HG02759 (cell line): ENCODE data around the gene VTI1A.
"Not testable (repeated sequence)": the region's sequence is repeated elsewhere in the genome, so short reads cannot be mapped to it uniquely, and the experiment has no call there.

Experiments used
- ATAC-seq: cut with Tn5 transposase; IDR thresholded peaks from one replicate; pipeline ENCODE4 v1.9.1; 2021; ENCODE audit warnings: mild to moderate bottlenecking, moderate library complexity; ENCODE audit not compliant: unreplicated experiment

The VTI1A gene

DNA sequence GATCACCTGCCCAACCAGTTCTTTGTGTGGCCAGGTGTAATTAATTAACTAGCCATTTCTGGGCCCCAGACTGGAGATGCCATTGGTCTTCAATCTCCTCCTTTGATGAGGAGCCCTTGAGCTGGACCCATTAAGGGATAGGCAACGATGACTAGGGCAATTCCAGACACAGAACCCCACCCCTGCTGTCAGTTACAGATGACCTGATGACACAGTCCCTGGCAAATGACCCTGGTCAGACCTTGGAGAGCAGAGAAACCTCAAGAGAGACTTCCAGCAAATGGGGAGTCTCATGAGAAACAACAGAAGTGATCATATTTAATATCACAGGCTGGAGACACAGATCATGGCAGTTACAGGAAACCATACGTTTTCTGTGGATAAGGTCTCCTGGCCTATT, 401.2 kb downstream of the VTI1A start:
- no peak for ATAC-seq

DNA sequence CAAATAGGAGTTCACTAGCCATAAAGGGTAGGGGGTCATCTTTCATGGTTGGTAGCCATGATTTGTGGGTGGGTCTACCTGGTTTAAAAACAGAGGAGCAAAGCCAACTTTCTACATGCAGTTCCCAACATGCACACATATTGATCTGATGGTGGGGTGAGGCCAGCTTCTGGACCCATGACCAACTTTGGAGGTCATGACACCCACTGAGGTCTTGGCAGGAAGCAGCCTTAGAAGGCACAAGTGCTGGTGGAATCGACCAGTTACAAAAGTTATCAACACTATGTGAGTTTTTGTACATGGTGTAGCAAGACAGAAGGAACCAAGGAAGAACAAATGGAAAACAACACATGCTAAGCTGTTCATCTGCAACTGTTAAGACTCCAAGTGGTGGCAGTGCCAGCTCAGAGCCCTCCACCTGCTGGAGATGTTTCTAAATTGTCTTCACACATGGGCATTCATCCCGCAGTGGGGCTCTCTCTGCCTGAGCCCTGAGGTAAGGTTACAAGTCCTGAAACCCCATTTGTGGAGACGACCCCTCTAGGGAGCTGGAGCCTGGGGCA, 401.9 kb downstream of the VTI1A start:
- ATAC-seq: no peak

GRCh38 chr10:112849546-112849945, 402.5 kb downstream of the VTI1A start:
- no peak for ATAC-seq

DNA sequence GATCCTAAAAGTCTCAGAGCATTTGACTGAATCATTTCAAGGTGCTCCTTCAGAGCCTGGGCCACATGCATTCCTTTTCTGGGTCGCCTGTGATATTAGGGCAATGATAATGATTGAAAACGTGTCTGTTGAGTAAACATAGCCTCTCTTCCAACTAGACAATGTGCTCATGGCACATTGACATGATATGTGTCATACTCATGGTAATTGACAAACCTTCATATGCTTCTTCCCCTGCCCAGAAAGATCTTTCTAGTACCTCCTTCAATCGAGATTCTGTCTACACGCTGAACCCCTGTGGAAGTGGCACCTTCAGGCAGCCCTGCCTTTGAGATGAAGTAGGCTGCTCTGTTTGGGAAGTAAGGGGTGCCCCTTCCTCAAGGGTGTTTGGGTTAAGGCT, 404.2 kb downstream of the VTI1A start:
- ATAC-seq: no peak

- ATAC-seq: no peak
These were observed 404.7 kb downstream of the VTI1A start for GRCh38 chr10:112851588-112852211.

GRCh38 chr10:112852306-112852705, 405.3 kb downstream of the VTI1A start:
- ATAC-seq: no peak

DNA sequence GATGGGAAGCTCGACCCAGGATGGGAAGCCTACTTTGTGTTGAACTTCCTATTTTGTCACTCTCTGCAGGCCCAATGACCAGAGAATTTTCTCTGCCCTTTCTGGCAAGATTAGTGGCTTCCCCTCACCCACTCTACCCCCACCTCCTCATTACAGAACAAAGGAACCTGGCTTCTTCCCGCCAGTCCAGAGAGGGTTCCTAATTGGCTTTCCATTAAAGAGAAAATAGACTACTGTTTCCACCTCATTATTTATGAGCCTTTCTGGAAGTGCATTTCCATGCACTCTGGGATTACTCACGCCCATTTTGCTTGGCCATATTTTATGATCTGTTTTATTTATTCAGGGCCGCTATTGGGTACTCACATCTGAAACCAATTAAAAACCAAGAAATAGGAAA, 408.1 kb downstream of the VTI1A start:
- no peak for ATAC-seq

GRCh38 chr10:112857493-112857892, 410.5 kb downstream of the VTI1A start:
- ATAC-seq: no peak

DNA sequence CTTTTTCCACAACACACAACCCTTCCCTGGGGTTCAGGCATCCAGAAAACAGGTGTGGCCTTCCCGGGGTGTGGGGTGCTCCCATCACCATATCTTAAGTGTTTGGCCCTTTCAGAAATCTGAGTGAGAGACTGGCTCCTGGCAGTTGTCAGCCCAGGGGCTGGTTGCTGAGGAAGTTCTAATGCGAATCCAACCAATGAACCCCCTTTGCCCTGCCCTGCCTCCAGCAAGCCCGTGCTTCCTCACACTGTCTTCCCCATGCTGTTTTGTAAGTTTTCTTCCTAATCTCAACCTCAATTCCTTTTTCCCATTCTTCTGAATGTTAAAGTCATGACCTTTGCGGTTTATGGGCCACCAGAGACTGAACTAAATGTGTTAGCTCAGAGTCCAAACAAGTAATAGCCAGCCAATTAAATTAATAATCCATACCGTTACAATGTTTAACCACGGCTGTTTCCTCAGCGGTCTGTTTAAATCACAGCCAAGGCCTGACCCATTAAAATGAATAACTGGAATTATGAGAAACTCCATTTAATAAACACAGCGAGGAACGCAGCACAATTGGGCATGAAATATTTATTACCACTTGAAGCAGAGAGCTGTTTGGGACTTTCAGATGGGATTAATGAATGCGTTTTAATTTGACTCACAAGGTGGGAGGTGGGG, 412.1 kb downstream of the VTI1A start:
- ATAC-seq: no peak

DNA sequence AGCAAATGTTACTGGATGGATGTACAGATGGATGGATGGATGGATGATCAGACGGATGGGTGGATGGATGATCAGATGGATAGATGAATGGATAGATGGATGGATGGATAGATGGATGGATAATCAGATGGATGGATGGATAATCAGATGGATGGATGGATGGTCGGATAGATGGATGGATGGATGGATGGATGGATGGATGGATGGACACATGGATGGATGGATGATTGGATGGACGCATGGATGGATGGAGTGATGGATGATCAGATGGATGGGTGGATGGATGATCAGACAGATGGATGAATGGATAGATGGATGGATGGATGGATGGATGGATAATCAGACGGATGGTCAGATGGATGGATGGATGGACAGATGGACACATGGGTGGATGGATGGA, 412.8 kb downstream of the VTI1A start:
- no peak for ATAC-seq

- not testable (repeated sequence) for ATAC-seq
These were observed 416.4 kb downstream of the VTI1A start for GRCh38 chr10:112863461-112863860.
